Stimulated activated CD4-positive, alpha-beta T cell treated with anti-CD3 and anti-CD28 coated beads, TNF-alpha, amount 100 ng/mL, for 24 hours (primary cell): ENCODE data around the gene PPM1D.
A peak's percentile ranks its signal among the peaks of the same experiment; 100 is the strongest.
"Not testable (repeated sequence)": the region's sequence is repeated elsewhere in the genome, so short reads cannot be mapped to it uniquely, and the experiment has no call there.

ENCODE experiments used
- DNase-seq, 3 experiments: peaks; one replicate each; pipeline ENCODE4 v3.0.0-alpha.2; 2020; ENCODE audit warnings: low read depth in 3 of 3

The PPM1D gene

GRCh38 chr17:60593441-60594036 lies 6.5 kb upstream of the PPM1D start:
- not testable (repeated sequence) for DNase-seq

DNA sequence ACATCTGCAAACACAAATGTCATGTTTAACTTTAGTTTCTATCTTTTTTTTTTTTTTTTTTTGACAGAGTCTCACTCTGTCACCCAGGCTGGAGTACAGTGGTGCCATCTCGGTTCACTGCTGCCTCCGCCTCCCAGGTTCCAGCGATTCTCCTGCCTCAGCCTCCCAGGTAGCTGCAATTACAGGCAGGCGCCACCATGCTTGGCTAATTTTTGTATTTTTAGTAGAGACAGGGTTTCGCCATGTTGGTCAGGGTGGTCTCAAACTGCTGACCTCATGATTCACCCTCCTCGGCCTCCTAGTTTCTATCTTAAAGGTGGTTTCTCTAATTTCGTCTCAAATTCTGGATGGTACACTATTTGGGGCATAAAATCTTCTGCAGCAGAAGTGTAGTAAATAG lies 5.8 kb upstream of the PPM1D start:
- not testable (repeated sequence) for DNase-seq

GRCh38 chr17:60594734-60595133 lies 5.3 kb upstream of the PPM1D start:
- DNase-seq = no peak

GRCh38 chr17:60597297-60597696 lies 2.7 kb upstream of the PPM1D start:
- no peak for DNase-seq

DNA sequence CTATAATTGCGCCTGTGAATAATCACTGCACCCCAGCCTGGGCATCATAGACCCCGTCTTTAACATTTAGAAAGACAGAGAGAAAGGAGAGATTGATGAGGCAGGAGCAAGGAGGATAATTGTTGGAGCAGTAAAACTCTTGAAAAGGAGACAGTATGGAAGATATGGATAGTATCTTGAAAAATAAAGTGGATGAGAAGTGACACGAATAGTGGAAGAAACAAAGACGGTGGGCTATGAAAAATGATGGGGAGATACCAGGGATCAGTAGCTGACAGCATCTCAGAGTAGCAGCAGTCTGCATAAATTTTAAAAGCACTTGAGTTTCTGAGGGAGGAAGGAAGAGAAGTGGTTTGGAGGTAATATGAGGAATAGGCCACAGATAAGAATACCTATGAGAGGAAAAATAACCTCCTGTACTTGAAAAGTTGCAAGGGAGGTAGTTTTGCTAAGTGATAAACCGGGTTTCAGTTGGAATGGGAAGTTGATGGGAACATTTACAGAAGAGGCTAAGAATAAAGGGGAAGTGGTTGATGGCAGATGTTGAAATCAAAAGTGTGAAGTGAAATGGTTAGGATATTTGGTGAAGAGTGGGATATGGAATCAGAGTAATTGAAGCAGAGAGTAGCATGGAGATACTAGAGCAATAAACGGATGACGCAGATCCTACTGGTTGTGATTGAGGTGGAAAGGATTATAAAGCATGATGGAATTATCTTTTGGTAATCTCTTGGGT lies 1.8 kb upstream of the PPM1D start:
- no peak for DNase-seq

DNA sequence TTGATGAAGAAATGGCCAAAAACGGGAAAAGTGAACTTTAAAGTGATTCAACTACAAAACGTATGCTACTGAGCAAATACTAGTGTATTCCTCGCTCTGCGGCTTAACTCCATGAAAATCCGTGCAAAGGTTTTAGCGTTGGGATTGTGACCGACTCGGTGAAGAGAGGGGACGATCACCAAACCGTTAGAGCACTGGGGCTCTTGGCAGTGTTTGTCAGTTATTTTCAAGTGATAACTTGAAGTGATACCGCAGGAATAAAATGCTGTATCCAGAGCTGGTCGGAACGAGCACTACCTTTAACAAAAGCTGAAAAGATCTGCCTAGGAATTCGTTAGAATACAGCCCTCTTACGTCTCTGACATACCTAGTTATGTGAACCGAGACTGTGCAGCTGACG lies 773 bp upstream of the PPM1D start:
- DNase-seq = no peak

DNA sequence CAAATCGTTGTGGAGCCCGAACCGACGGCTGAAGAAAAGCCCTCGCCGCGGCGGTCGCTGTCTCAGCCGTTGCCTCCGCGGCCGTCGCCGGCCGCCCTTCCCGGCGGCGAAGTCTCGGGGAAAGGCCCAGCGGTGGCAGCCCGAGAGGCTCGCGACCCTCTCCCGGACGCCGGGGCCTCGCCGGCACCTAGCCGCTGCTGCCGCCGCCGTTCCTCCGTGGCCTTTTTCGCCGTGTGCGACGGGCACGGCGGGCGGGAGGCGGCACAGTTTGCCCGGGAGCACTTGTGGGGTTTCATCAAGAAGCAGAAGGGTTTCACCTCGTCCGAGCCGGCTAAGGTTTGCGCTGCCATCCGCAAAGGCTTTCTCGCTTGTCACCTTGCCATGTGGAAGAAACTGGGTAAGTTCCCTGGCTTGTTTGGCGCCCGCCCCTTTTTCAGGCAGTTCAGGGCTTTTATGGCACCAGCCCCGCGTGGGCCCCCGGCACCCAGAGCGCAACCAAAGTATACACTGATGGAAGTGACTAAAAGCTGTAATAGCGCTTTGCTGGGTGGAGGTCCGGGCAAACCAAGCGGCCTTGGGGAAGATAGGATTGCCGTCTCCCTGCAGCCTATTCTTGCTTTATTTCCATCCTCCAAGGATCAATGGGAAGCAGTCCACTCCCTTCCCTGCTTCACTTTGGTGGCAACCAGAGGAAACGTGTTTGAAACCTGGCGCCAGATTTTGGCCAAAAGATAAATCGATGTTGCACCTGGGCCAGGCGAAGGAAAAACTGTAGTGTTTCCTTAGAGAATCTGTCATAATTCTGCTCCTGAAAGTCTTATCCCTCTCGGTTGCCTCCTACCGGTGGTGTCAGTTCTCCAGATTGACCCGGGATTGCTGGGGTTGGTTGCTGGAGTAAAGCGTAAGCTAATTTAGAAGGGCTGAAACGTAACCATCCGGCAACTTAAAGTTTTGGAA lies 775 bp downstream of the PPM1D start:
- peak; percentile 22 to 66 (median 47) for DNase-seq

DNA sequence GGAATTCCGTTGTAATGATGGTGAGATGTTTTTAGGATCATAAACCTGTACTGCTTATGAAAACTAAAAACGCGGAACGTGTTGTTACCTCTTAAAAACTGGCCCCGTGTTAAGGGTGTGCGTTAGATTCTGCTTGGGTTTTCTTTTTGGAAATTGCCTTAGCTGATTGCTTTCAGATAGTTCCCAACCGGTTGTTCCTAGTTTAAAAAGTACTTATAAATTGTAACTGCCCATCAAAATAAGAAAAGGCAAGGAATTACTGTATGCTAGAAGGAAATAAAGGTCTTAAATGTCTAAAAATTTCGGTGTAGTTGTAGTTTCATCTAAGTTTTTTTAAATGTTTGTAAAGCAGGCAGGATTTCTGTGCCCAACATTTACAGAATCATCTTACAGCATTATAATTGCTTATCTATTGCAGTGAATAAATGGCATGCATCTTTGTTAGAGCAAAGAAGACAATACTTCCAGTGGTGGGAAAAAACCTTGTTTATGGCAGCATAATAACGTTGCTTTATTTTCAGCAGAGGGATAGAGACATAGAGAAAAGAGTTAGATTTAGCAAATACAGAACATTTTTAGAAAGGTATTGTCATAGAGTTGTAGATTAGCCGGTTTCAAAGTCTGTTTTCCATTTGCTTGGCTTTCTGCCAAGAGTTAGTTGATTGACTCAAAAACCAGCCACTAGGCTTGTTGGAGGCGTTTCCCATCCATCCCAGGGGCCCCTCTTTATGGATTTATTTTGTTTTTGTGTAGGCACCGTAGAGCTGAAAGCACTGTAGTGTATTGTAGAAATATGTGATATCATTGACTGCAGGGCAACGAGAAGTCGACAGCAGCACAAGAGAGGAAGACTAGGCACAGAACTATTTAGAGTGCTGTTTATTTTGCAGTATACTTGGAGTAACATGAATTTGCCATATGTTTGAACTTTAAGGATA lies 1.7 kb downstream of the PPM1D start:
- DNase-seq = peak in 2 of 3 experiments; percentile 11 to 12

GRCh38 chr17:60602385-60602742 lies 2.4 kb downstream of the PPM1D start:
- DNase-seq = no peak

GRCh38 chr17:60602871-60603270 lies 2.9 kb downstream of the PPM1D start:
- no peak for DNase-seq

- not testable (repeated sequence) for DNase-seq
These were observed 3.5 kb downstream of the PPM1D start for GRCh38 chr17:60603477-60603876.

- no peak for DNase-seq
These were observed 4.8 kb downstream of the PPM1D start for GRCh38 chr17:60604686-60605334.

DNA sequence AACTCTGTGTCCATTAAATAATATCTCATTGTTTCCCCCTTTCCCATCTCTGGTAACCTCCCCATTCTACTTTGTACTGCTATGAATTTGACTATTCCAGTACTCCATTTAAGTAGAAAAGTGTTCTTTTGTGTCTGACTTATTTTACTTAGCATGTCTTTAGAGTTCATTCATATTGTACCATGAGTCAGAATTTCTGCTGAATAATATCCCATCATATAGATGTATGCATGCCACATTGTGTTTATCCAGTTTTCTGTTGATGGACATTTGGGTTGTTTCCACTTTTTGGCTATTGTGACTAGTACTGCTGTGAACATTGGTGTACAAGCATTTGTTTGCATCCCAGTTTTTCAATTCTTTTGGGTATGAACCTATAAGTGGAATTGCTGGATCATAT lies 6.0 kb downstream of the PPM1D start:
- no peak for DNase-seq

- DNase-seq = no peak
These were observed 10.5 kb downstream of the PPM1D start for GRCh38 chr17:60610473-60610872.

GRCh38 chr17:60611321-60611720 lies 11.3 kb downstream of the PPM1D start:
- DNase-seq = not testable (repeated sequence)

GRCh38 chr17:60613325-60613724 lies 13.3 kb downstream of the PPM1D start:
- no peak for DNase-seq

- not testable (repeated sequence) for DNase-seq
These were observed 13.8 kb downstream of the PPM1D start for GRCh38 chr17:60613796-60614195.

- DNase-seq = not testable (repeated sequence)
These were observed 14.3 kb downstream of the PPM1D start for GRCh38 chr17:60614247-60614646.

DNA sequence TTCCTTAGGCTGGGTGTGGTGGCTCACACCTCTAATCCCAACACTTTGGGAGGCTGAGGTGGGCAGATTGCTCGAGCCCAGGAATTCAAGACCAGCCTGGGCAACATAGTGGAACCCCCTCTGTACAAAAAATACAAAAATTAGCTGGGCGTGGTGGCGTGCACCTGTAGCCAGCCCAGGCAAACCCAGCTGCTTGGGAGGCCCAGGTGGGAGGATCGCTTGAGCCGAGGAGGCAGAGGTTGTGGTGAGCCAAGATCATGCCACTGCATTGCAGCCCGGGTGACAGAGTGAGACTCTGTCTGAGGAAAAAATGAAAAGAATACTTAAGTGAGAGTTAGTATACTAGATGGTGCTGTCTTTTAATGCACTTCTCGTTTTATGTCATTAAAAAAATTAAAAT lies 15.1 kb downstream of the PPM1D start:
- DNase-seq = no peak

GRCh38 chr17:60615840-60616239 lies 15.8 kb downstream of the PPM1D start:
- DNase-seq = no peak

DNA sequence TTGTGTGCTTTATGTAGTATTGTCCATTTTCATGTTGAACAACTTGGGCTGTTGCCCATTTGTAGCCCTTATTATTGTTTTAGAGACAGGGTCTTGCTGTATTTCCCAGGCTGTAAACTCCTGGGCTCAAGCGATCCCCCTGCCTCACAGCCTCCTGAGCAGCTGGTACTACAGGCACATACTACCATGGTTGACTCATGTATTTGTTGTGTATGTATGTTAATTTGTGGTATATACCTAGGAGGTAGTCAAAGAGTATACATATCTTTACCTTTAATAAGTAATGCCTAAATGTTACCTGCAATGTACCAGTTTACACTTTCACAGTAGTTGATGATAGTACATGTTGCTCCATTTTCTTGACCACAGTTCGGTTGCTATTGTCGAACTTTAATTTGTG lies 18.1 kb downstream of the PPM1D start:
- DNase-seq = no peak
